Suprapubic skin (tissue), 4 donors: ENCODE measurements around the gene MAD1L1.

ENCODE experiments used
- CTCF ChIP-seq, 2 donors: fragments of 200-600 bp in 1 of 2; fragments of 450-650 bp in 1 of 2; sonication (generic) in 1 of 2; IDR thresholded peaks; one replicate each; pipeline ENCODE4 v1.5.1; 2016 to 2019; ENCODE audit warnings: antibody characterized with exemption in 2 of 2, mild to moderate bottlenecking in 1 of 2, moderate library complexity in 1 of 2
- EP300 ChIP-seq: sonication (generic); formaldehyde crosslinking; IDR thresholded peaks from one replicate; pipeline ENCODE4 v1.6.1; 2017; ENCODE audit warnings: antibody characterized with exemption
- POLR2A ChIP-seq, 2 donors: fragments of 450-650 bp; IDR thresholded peaks; one replicate each; pipeline ENCODE4 v1.6.1; 2017; ENCODE audit warnings: antibody characterized with exemption in 2 of 2, mild to moderate bottlenecking in 2 of 2, moderate library complexity in 2 of 2
- POLR2AphosphoS5 ChIP-seq, 3 donors: sonication (generic); formaldehyde crosslinking; IDR thresholded peaks; one replicate each; pipeline ENCODE4 v1.6.1; 2017; ENCODE audit warnings: antibody characterized with exemption in 3 of 3

GRCh38 chr7:2172311-2173188 is 60.2 kb downstream of the MAD1L1 start:
- TF ChIP-seq EP300, result no peak
- TF ChIP-seq CTCF (IDR thresholded peaks at IDR 0.05), result no peak
- no peak for TF ChIP-seq POLR2AphosphoS5 (IDR thresholded peaks at IDR 0.05)
- no peak for TF ChIP-seq POLR2A (IDR thresholded peaks at IDR 0.05)
